HG03460 (cell line): ENCODE results near the gene OSBPL1A.
"Not testable (repeated sequence)": the region's sequence is repeated elsewhere in the genome, so short reads cannot be mapped to it uniquely, and the experiment has no call there.

Experiments
- ATAC-seq: cut with Tn5 transposase; IDR thresholded peaks from one replicate; pipeline ENCODE4 v1.9.1; 2021; ENCODE audit not compliant: unreplicated experiment

OSBPL1A gene

GRCh38 chr18:24398540-24398939, 916 bp upstream of the OSBPL1A start:
- ATAC-seq: no peak

GRCh38 chr18:24397131-24397693, 412 bp downstream of the OSBPL1A start:
- ATAC-seq: no peak

- no peak for ATAC-seq
Observed at GRCh38 chr18:24396082-24396633, 1.5 kb downstream of the OSBPL1A start.

- ATAC-seq: no peak
Observed at GRCh38 chr18:24395049-24395795, 2.4 kb downstream of the OSBPL1A start.

- no peak for ATAC-seq
Observed at GRCh38 chr18:24388957-24389356, 8.7 kb downstream of the OSBPL1A start.

- no peak for ATAC-seq
Observed at GRCh38 chr18:24386681-24387080, 10.9 kb downstream of the OSBPL1A start.

GRCh38 chr18:24381126-24381525, 16.5 kb downstream of the OSBPL1A start:
- no peak for ATAC-seq

GRCh38 chr18:24380163-24380747, 17.4 kb downstream of the OSBPL1A start:
- ATAC-seq: no peak

- ATAC-seq: no peak
Observed at GRCh38 chr18:24378598-24378997, 19.0 kb downstream of the OSBPL1A start.

GRCh38 chr18:24376531-24376930, 21.1 kb downstream of the OSBPL1A start:
- ATAC-seq: not testable (repeated sequence)

- ATAC-seq: no peak
Observed at GRCh38 chr18:24373328-24373727, 24.3 kb downstream of the OSBPL1A start.

- no peak for ATAC-seq
Observed at GRCh38 chr18:24372279-24372872, 25.2 kb downstream of the OSBPL1A start.

GRCh38 chr18:24370120-24370519, 27.5 kb downstream of the OSBPL1A start:
- ATAC-seq: no peak

GRCh38 chr18:24369426-24369825, 28.2 kb downstream of the OSBPL1A start:
- ATAC-seq: no peak

GRCh38 chr18:24368749-24369148, 28.9 kb downstream of the OSBPL1A start:
- no peak for ATAC-seq

GRCh38 chr18:24366328-24366727, 31.3 kb downstream of the OSBPL1A start:
- ATAC-seq: no peak

GRCh38 chr18:24364177-24364576, 33.4 kb downstream of the OSBPL1A start:
- ATAC-seq: no peak

GRCh38 chr18:24362757-24363156, 34.9 kb downstream of the OSBPL1A start:
- ATAC-seq: no peak

GRCh38 chr18:24359787-24360530, 37.7 kb downstream of the OSBPL1A start:
- ATAC-seq: peak; percentile 71

- no peak for ATAC-seq
Observed at GRCh38 chr18:24354278-24354677, 43.3 kb downstream of the OSBPL1A start.

GRCh38 chr18:24346254-24346653, 51.4 kb downstream of the OSBPL1A start:
- ATAC-seq: no peak
